Measurements from ENCODE around the gene ARHGAP29.

DNA sequence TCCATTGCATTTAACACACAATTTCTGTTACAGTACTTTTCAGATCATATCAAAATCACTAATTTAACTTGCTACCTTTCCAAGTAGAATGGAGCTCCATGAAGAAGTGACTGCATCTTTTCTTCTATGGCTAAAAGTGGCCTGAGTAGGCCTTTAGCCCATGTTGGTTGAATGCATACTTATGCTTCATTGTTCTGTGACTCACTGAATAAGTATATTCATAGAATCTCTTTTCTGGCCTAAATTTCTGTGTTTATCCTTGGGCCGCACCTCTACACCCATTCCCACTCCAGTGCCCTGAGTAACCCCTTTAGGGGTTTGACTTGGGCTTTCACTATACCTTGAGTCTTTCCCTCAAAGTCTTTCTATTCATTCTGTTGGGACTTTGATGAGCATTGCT is 42.1 kb upstream of the ARHGAP29 start:
- TF ChIP-seq, protein P1, sequence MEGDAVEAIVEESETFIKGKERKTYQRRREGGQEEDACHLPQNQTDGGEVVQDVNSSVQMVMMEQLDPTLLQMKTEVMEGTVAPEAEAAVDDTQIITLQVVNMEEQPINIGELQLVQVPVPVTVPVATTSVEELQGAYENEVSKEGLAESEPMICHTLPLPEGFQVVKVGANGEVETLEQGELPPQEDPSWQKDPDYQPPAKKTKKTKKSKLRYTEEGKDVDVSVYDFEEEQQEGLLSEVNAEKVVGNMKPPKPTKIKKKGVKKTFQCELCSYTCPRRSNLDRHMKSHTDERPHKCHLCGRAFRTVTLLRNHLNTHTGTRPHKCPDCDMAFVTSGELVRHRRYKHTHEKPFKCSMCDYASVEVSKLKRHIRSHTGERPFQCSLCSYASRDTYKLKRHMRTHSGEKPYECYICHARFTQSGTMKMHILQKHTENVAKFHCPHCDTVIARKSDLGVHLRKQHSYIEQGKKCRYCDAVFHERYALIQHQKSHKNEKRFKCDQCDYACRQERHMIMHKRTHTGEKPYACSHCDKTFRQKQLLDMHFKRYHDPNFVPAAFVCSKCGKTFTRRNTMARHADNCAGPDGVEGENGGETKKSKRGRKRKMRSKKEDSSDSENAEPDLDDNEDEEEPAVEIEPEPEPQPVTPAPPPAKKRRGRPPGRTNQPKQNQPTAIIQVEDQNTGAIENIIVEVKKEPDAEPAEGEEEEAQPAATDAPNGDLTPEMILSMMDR (conservative IDR thresholded peaks at IDR 0.05; ENCODE audit: low read depth, low read length), result no peak
- TF ChIP-seq EZH2 (IDR thresholded peaks at IDR 0.05; ENCODE audit: low read length, unreplicated experiment) (no peak), EZH2phosphoT487 (IDR thresholded peaks at IDR 0.05; ENCODE audit: borderline replicate concordance, low read length) (no peak)
